A673 (cell line): ENCODE data around the gene SH2D4B.

Experiments used
- CTCF ChIP-seq: fragments of 300-800, 200-600 bp; sonication (generic); conservative IDR thresholded peaks from 2 replicates; pipeline ENCODE4 v1.5.1; 2017; ENCODE audit warnings: low read depth, mild to moderate bottlenecking, antibody characterized with exemption, low read length, moderate library complexity, mixed read lengths
- EZH2 ChIP-seq: fragments of 200-600 bp; sonication (generic); IDR thresholded peaks from 2 replicates; pipeline ENCODE4 v1.6.1; 2017; ENCODE audit warnings: borderline replicate concordance, low read depth, mild to moderate bottlenecking, mixed read lengths, antibody characterized with exemption, low read length; ENCODE audit not compliant: poor library complexity, severe bottlenecking

- no peak for TF ChIP-seq CTCF
- no peak for TF ChIP-seq EZH2
Observed at GRCh38 chr10:80661526-80661925, 123.8 kb downstream of the SH2D4B start.
